Liver (tissue), 9 donors: Measurements from ENCODE around the gene ANKRD65. TPM values are rescaled to one million over a fixed set of nuclear protein-coding genes. Genes with fewer than 3 reads are reported as not detected.
A peak's percentile ranks its signal among the peaks of the same experiment; 100 is the strongest.

ENCODE experiments used
- DNase-seq: peaks from one replicate; pipeline ENCODE4 v3.0.0-alpha.2; 2017; ENCODE audit warnings: low spot score
- H3K27ac ChIP-seq, 2 donors: one replicate each; pipeline ENCODE4 v1.7.0; 2013; ENCODE audit warnings: inconsistent platforms in 2 of 2, low read length in 2 of 2, control low read depth in 1 of 2, low read depth in 1 of 2, mild to moderate bottlenecking in 1 of 2
- H3K27me3 ChIP-seq, 4 donors: one replicate each; pipeline versions ENCODE4 v1.6.1 to v1.7.0; 2013; ENCODE audit warnings: low read length in 3 of 4, inconsistent platforms in 1 of 4, mild to moderate bottlenecking in 1 of 4, moderate library complexity in 1 of 4; ENCODE audit not compliant: control insufficient read depth in 4 of 4, insufficient read depth in 4 of 4
- H3K36me3 ChIP-seq, 4 donors: one replicate each; pipeline versions ENCODE4 v1.6.1 to v1.7.0; 2013; ENCODE audit warnings: low read length in 3 of 4, mild to moderate bottlenecking in 3 of 4, low read depth in 1 of 4, moderate library complexity in 1 of 4; ENCODE audit not compliant: control insufficient read depth in 4 of 4, insufficient read depth in 3 of 4
- H3K4me1 ChIP-seq, 4 donors: one replicate each; pipeline versions ENCODE4 v1.6.1 to v1.7.0; 2013; ENCODE audit warnings: low read length in 3 of 4, mild to moderate bottlenecking in 3 of 4, moderate library complexity in 1 of 4; ENCODE audit not compliant: control insufficient read depth in 4 of 4, insufficient read depth in 4 of 4
- H3K4me3 ChIP-seq, 3 donors: one replicate each; pipeline versions ENCODE4 v1.6.1 to v1.7.0; 2013; ENCODE audit warnings: low read length in 3 of 3, control low read depth in 1 of 3, low read depth in 1 of 3, mild to moderate bottlenecking in 1 of 3
- H3K9ac ChIP-seq, 2 donors: one replicate each; pipeline ENCODE4 v1.7.0; 2013; ENCODE audit warnings: low read length in 2 of 2, mild to moderate bottlenecking in 2 of 2, moderate library complexity in 2 of 2, control low read depth in 1 of 2, low read depth in 1 of 2
- H3K9me3 ChIP-seq, 4 donors: one replicate each; pipeline versions ENCODE4 v1.6.1 to v1.7.0; 2013; ENCODE audit warnings: low read length in 3 of 4; ENCODE audit not compliant: control insufficient read depth in 4 of 4
- ATF3 ChIP-seq: IDR thresholded peaks from 2 replicates; pipeline ENCODE4 v1.6.1; 2016; ENCODE audit warnings: antibody characterized with exemption
- CTCF ChIP-seq: fragments of 150-350 bp; IDR thresholded peaks from 2 replicates; pipeline ENCODE4 v1.5.1; 2017; ENCODE audit warnings: improper control_type of control experiment, low read depth, low read length; ENCODE audit not compliant: missing input control
- EGR1 ChIP-seq, 2 donors: IDR thresholded peaks; 2 replicates each; pipeline ENCODE4 v1.6.1; 2016 to 2018; ENCODE audit warnings: antibody characterized with exemption in 2 of 2, low read depth in 2 of 2
- FOXA1 ChIP-seq: IDR thresholded peaks from 2 replicates; pipeline ENCODE4 v1.6.1; 2016; ENCODE audit warnings: antibody characterized with exemption
- FOXA2 ChIP-seq: IDR thresholded peaks from 2 replicates; pipeline ENCODE4 v1.6.1; 2016; ENCODE audit warnings: antibody characterized with exemption
- GABPA ChIP-seq, 2 donors: IDR thresholded peaks in 1 of 2; conservative IDR thresholded peaks in 1 of 2; 2 replicates each; pipeline ENCODE4 v1.6.1; 2016; ENCODE audit warnings: antibody characterized with exemption in 2 of 2, mild to moderate bottlenecking in 1 of 2, moderate library complexity in 1 of 2
- HNF4G ChIP-seq: IDR thresholded peaks from 2 replicates; pipeline ENCODE4 v1.6.1; 2016; ENCODE audit warnings: antibody characterized with exemption
- JUND ChIP-seq, 2 donors: IDR thresholded peaks; 2 replicates each; pipeline ENCODE4 v1.6.1; 2016; ENCODE audit warnings: antibody characterized with exemption in 2 of 2
- MAX ChIP-seq: IDR thresholded peaks from 2 replicates; pipeline ENCODE4 v1.6.1; 2016; ENCODE audit warnings: antibody characterized with exemption
- NR2F2 ChIP-seq: IDR thresholded peaks from 2 replicates; pipeline ENCODE4 v1.6.1; 2016; ENCODE audit warnings: antibody characterized with exemption
- RAD21 ChIP-seq, 2 donors: IDR thresholded peaks; 2 replicates each; pipeline ENCODE4 v1.6.1; 2016; ENCODE audit warnings: antibody characterized with exemption in 2 of 2, mild to moderate bottlenecking in 2 of 2
- REST ChIP-seq: IDR thresholded peaks from 2 replicates; pipeline ENCODE4 v1.6.1; 2016; ENCODE audit warnings: antibody characterized with exemption, mild to moderate bottlenecking
- RXRA ChIP-seq, 2 donors: IDR thresholded peaks; 2 replicates each; pipeline ENCODE4 v1.6.1; 2017 to 2018; ENCODE audit warnings: antibody characterized with exemption in 2 of 2, mild to moderate bottlenecking in 1 of 2
- SP1 ChIP-seq: IDR thresholded peaks from 2 replicates; pipeline ENCODE4 v1.6.1; 2018; ENCODE audit warnings: antibody characterized with exemption, mild to moderate bottlenecking
- TAF1 ChIP-seq: conservative IDR thresholded peaks from 2 replicates; pipeline ENCODE4 v1.6.1; 2016; ENCODE audit warnings: antibody characterized with exemption, mild to moderate bottlenecking
- YY1 ChIP-seq: IDR thresholded peaks from 2 replicates; pipeline ENCODE4 v1.6.1; 2016; ENCODE audit warnings: antibody characterized with exemption, mild to moderate bottlenecking
- ZBTB33 ChIP-seq: IDR thresholded peaks from 2 replicates; pipeline ENCODE4 v1.6.1; 2016; ENCODE audit warnings: antibody characterized with exemption
- WGBS: extraction: QIAGEN DNeasy Blood & Tissue Kit; methylation state at CpG from one replicate; pipeline ENCODE4 v1.1.7; 2013; 5-methylcytosine and 5-hydroxymethylcytosine counted together
- polyA plus RNA-seq, 2 donors: library from polyadenylated mRNA; stranded (reverse) in 1 of 2; unstranded in 1 of 2; fragments of 200-250 nt in 1 of 2; fragments of >200 nt in 1 of 2; fragmentation: Nextera tagmentation in 1 of 2; extraction: Ambion mirVana in 1 of 2; gene quantifications; one replicate each; pipeline versions ENCODE4 v1.2.1 to v1.2.3, GENCODE V29; 2013 to 2015
- total RNA-seq, 2 donors: library from RNA; depleted of rRNA; stranded (reverse); fragments of >200 nt; gene quantifications; one replicate each; pipeline ENCODE4 v1.2.3, GENCODE V29; 2014
- donor health status: healthy.
- donor health status: healthy.
- donor health status: healthy.
- donor health status: healthy.
- donor health status: healthy.

The ANKRD65 gene
- total and polyA plus RNA-seq, 4 donors: 0.14 to 0.31 (median 0.23) TPM

- Histone ChIP-seq H3K9ac (peak overlapping the region; percentile 4 to 28), H3K27ac (peak overlapping the region; percentile 28 to 62), H3K9me3 (no peaks in the 10 kb centered on the region), H3K36me3 (peaks cover 0 to 3% (median 0%) of the 10 kb centered on the region in 4 donors), H3K4me1 (peaks cover 32 to 85% (median 65%) of the 10 kb centered on the region in 4 donors), H3K4me3 (peak overlapping the region; percentile 73 to 82 (median 75)), H3K27me3 (no peaks in the 10 kb centered on the region)
- 66% methylated on average over 7 of the region's 7 CpGs for WGBS
- no peak for DNase-seq
- no peak for TF ChIP-seq RXRA (IDR thresholded peaks at IDR 0.05)
- no peak for TF ChIP-seq FOXA1
- TF ChIP-seq ATF3: no peak
- TF ChIP-seq EGR1 (IDR thresholded peaks at IDR 0.05; ENCODE audit: low read depth in 2 of 2): no peak
- TF ChIP-seq TAF1: no peak
- TF ChIP-seq CTCF: no peak
- no peak for TF ChIP-seq SP1
- TF ChIP-seq RAD21 (IDR thresholded peaks at IDR 0.05): no peak
- no peak for TF ChIP-seq NR2F2
- TF ChIP-seq JUND (IDR thresholded peaks at IDR 0.05): no peak
- TF ChIP-seq GABPA (IDR thresholded peaks at IDR 0.05 in 1 of 2, conservative IDR thresholded peaks at IDR 0.05 in 1 of 2): no peak
- TF ChIP-seq ZBTB33: no peak
- no peak for TF ChIP-seq MAX
- TF ChIP-seq HNF4G: no peak
- no peak for TF ChIP-seq REST
- no peak for TF ChIP-seq YY1
- TF ChIP-seq FOXA2: no peak
Measured at GRCh38 chr1:1436630-1437032, 15.6 kb upstream of the ANKRD65 start.
